ENCODE results near the gene PCID2.

DNA sequence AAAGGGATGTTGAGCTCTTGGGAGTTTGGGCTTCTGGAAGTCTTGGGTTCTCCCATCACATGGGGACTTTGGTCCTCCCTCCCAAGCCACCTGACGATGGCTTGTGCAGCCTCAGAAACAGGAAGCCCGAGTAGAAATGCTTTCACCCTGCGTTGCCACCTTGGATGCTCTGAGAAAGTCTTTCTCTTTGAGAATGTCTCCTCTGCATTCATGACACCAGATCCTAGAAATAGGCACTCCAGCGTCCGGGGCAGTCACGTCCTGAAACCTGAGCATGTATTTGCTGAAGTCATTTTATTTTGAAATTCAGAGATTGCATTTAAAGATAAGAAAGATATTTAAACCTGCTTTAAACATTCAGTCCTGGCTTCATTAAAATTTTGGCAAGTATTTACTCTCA lies 35.4 kb upstream of the PCID2 start:
- TF ChIP-seq, protein P1, sequence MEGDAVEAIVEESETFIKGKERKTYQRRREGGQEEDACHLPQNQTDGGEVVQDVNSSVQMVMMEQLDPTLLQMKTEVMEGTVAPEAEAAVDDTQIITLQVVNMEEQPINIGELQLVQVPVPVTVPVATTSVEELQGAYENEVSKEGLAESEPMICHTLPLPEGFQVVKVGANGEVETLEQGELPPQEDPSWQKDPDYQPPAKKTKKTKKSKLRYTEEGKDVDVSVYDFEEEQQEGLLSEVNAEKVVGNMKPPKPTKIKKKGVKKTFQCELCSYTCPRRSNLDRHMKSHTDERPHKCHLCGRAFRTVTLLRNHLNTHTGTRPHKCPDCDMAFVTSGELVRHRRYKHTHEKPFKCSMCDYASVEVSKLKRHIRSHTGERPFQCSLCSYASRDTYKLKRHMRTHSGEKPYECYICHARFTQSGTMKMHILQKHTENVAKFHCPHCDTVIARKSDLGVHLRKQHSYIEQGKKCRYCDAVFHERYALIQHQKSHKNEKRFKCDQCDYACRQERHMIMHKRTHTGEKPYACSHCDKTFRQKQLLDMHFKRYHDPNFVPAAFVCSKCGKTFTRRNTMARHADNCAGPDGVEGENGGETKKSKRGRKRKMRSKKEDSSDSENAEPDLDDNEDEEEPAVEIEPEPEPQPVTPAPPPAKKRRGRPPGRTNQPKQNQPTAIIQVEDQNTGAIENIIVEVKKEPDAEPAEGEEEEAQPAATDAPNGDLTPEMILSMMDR (IDR thresholded peaks at IDR 0.05; ENCODE audit: poor library complexity, severe bottlenecking): no peak
- TF ChIP-seq MXI1 (conservative IDR thresholded peaks at IDR 0.05; ENCODE audit: poor library complexity, severe bottlenecking) (no peak), EZH2 (IDR thresholded peaks at IDR 0.05; ENCODE audit: borderline replicate concordance, insufficient read depth, low read length, poor library complexity, severe bottlenecking) (no peak), SMC3 (conservative IDR thresholded peaks at IDR 0.05; ENCODE audit: poor library complexity) (no peak), POLR2AphosphoS5 (IDR thresholded peaks at IDR 0.05) (no peak), TAF1 (IDR thresholded peaks at IDR 0.05; ENCODE audit: low read depth) (no peak), REST (IDR thresholded peaks at IDR 0.05; ENCODE audit: borderline replicate concordance) (no peak)
